DOHH2 (cell line): Measurements from ENCODE around the gene LCP2.

Experiments
- H3F3A ChIP-seq: fragments of 200-600 bp; sonication (generic), shearing (Covaris generic); 2 replicates; pipeline ENCODE4 v1.6.0; 2016; ENCODE audit warnings: antibody characterized with exemption, mild to moderate bottlenecking; ENCODE audit not compliant: control insufficient read depth, insufficient read depth
- H3K27ac ChIP-seq: fragments of 200-600 bp; sonication (generic); 2 replicates; pipeline ENCODE4 v1.5.1; 2014; ENCODE audit warnings: low read depth, mild to moderate bottlenecking, low read length, moderate library complexity
- H3K27me3 ChIP-seq: fragments of 200-600 bp; sonication (generic); 2 replicates; pipeline ENCODE4 v1.6.1; 2014; ENCODE audit warnings: mild to moderate bottlenecking, low read length, mixed read lengths; ENCODE audit not compliant: control insufficient read depth
- H3K36me3 ChIP-seq: fragments of 200-600 bp; sonication (generic); 2 replicates; pipeline ENCODE4 v1.6.1; 2014; ENCODE audit warnings: mild to moderate bottlenecking, low read length, moderate library complexity, mixed read lengths; ENCODE audit not compliant: control insufficient read depth
- H3K4me1 ChIP-seq: fragments of 200-600 bp; sonication (generic); 2 replicates; pipeline ENCODE4 v1.6.1; 2014; ENCODE audit warnings: mild to moderate bottlenecking, low read length, mixed read lengths; ENCODE audit not compliant: control insufficient read depth
- H3K4me2 ChIP-seq: fragments of 200-600 bp; sonication (generic); 2 replicates; pipeline ENCODE4 v1.6.0; 2014; ENCODE audit warnings: mild to moderate bottlenecking, low read length, moderate library complexity
- H3K4me3 ChIP-seq: fragments of 200-600 bp; sonication (generic); 2 replicates; pipeline ENCODE4 v1.5.1; 2014; ENCODE audit warnings: mild to moderate bottlenecking, low read length, mixed read lengths
- H3K79me2 ChIP-seq: fragments of 200-600 bp; sonication (generic); 2 replicates; pipeline ENCODE4 v1.6.1; 2014; ENCODE audit warnings: mild to moderate bottlenecking, low read length, mixed read lengths; ENCODE audit not compliant: control insufficient read depth
- H3K9me2 ChIP-seq: fragments of 200-600 bp; sonication (generic); replicated peaks from 2 replicates; pipeline ENCODE4 v1.6.1; 2014; ENCODE audit warnings: mild to moderate bottlenecking, low read length, mixed read lengths; ENCODE audit not compliant: control insufficient read depth
- H3K9me3 ChIP-seq: fragments of 200-600 bp; sonication (generic); 2 replicates; pipeline ENCODE4 v1.6.1; 2014; ENCODE audit warnings: antibody characterized with exemption, low read length, mixed read lengths; ENCODE audit not compliant: control insufficient read depth, insufficient read depth
- H4K20me1 ChIP-seq: fragments of 200-600 bp; sonication (generic); 2 replicates; pipeline ENCODE4 v1.6.0; 2014; ENCODE audit warnings: low read depth, mild to moderate bottlenecking, antibody characterized with exemption, low read length, moderate library complexity; ENCODE audit not compliant: control insufficient read depth, insufficient read depth
- EZH2phosphoT487 ChIP-seq: fragments of 200-600 bp; sonication (generic); IDR thresholded peaks from 2 replicates; pipeline ENCODE4 v1.6.1; 2017; ENCODE audit warnings: borderline replicate concordance, mild to moderate bottlenecking, antibody characterized with exemption, low read length, moderate library complexity, mixed read lengths
- TF ChIP-seq, protein P1 (sequence below): fragments of 200-600 bp; sonication (generic); IDR thresholded peaks from one replicate; pipeline ENCODE4 v1.5.1; 2014; ENCODE audit warnings: antibody characterized with exemption, mild to moderate bottlenecking, low read depth, low read length; ENCODE audit not compliant: poor library complexity, severe bottlenecking

The LCP2 gene

DNA sequence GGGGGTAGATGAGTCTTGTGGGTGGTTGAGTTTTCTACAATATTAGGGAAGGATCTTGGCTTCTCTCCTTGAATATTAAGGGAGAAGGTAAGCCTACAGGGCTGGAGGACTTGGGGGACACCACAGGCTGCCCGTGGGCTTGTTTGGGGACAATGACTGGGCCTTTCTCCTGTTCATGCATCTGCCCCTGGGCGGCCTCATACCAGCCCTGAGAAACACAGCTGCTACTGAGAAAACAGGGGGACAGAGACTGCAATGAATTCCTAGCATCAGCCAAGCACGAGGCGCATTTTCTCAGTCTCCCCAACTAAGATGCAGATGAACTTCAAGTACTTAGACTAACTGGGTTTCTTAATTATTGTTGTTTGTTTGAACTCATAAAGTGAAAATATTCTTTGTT, 40.2 kb downstream of the LCP2 start:
- peaks cover 4% of the 10 kb centered on the region; the same call in 1 of the 2 replicates for H3K4me1 ChIP-seq
- H3K27me3 ChIP-seq, result peaks cover 16% of the 10 kb centered on the region
- H3K9me3 ChIP-seq, result no peaks in the 10 kb centered on the region
- TF ChIP-seq, protein P1, sequence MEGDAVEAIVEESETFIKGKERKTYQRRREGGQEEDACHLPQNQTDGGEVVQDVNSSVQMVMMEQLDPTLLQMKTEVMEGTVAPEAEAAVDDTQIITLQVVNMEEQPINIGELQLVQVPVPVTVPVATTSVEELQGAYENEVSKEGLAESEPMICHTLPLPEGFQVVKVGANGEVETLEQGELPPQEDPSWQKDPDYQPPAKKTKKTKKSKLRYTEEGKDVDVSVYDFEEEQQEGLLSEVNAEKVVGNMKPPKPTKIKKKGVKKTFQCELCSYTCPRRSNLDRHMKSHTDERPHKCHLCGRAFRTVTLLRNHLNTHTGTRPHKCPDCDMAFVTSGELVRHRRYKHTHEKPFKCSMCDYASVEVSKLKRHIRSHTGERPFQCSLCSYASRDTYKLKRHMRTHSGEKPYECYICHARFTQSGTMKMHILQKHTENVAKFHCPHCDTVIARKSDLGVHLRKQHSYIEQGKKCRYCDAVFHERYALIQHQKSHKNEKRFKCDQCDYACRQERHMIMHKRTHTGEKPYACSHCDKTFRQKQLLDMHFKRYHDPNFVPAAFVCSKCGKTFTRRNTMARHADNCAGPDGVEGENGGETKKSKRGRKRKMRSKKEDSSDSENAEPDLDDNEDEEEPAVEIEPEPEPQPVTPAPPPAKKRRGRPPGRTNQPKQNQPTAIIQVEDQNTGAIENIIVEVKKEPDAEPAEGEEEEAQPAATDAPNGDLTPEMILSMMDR, result no peak
- TF ChIP-seq EZH2phosphoT487, result no peak
- no peak overlapping the region for H3K4me2 ChIP-seq
- H3K4me3 ChIP-seq, result no peak overlapping the region
- no peaks in the 10 kb centered on the region for H3K36me3 ChIP-seq
- no peaks in the 10 kb centered on the region for H3K79me2 ChIP-seq
- no peaks in the 10 kb centered on the region for H3K9me2 ChIP-seq
- H3K27ac ChIP-seq, result no peak overlapping the region
- no peaks in the 10 kb centered on the region for H3F3A ChIP-seq
- H4K20me1 ChIP-seq, result no peaks in the 10 kb centered on the region

DNA sequence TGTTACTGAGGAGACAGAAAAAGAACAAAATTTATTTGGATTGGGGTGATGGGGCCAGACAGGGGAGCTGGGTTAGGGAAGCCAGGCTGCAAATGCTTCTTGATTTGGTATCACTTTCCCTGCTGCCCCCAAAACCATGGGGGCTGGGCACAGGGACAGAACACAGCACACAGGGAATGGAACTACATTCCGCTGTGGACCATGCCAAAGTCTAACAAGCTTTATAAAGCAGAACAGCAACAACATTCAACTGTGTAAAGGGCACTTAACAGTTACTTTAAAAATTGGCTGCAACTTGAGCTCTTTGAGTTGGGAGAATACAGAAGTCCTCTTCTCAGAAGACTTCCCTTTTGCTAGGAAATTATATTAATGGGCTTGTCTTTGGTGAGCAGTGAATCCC, 41.0 kb downstream of the LCP2 start:
- Histone ChIP-seq H3K4me1 (peaks cover 4% of the 10 kb centered on the region; the same call in 1 of the 2 replicates), H3K36me3 (no peaks in the 10 kb centered on the region)

DNA sequence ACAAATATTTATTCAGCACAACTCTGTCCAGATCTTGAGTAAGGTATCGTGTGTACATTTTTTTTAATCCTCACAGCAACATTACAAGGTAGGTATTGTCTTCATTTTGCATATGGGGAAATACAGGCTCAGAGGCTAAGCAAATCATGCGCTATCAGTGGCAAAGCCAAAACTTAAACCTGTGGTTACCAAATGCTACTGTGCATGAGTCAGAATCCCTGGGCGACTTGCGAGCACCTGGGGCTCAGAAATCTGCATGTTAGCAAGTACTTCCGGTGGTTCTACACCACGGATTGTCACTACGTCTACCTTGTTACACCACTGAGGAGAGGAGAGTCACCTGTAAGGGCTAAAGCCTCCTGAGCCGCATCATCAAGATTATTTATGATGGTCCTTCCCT, 43.5 kb downstream of the LCP2 start:
- peaks cover 4% of the 10 kb centered on the region; the same call in 1 of the 2 replicates for H3K4me1 ChIP-seq
- no peak overlapping the region for H3K4me2 ChIP-seq
- no peak overlapping the region for H3K27ac ChIP-seq
- H4K20me1 ChIP-seq, result no peaks in the 10 kb centered on the region
- no peaks in the 10 kb centered on the region for H3K36me3 ChIP-seq
- no peak for TF ChIP-seq EZH2phosphoT487
- TF ChIP-seq, protein P1, result no peak
- H3K9me2 ChIP-seq, result no peaks in the 10 kb centered on the region
- H3K9me3 ChIP-seq, result no peaks in the 10 kb centered on the region
- no peaks in the 10 kb centered on the region for H3K79me2 ChIP-seq
- H3K27me3 ChIP-seq, result peaks cover 23% of the 10 kb centered on the region
- H3F3A ChIP-seq, result no peaks in the 10 kb centered on the region
- H3K4me3 ChIP-seq, result no peak overlapping the region

More for the DNA sequence above, 41.0 kb downstream of the LCP2 start:
- no peaks in the 10 kb centered on the region for H3K79me2 ChIP-seq
- peaks cover 12% of the 10 kb centered on the region for H3K27me3 ChIP-seq
- H3K9me2 ChIP-seq, result no peaks in the 10 kb centered on the region
- TF ChIP-seq, protein P1, result no peak
- TF ChIP-seq EZH2phosphoT487, result no peak
- no peak overlapping the region for H3K4me2 ChIP-seq
- no peak overlapping the region for H3K27ac ChIP-seq
- no peaks in the 10 kb centered on the region for H4K20me1 ChIP-seq
- no peaks in the 10 kb centered on the region for H3F3A ChIP-seq
- no peaks in the 10 kb centered on the region for H3K9me3 ChIP-seq
- no peak overlapping the region for H3K4me3 ChIP-seq

DNA sequence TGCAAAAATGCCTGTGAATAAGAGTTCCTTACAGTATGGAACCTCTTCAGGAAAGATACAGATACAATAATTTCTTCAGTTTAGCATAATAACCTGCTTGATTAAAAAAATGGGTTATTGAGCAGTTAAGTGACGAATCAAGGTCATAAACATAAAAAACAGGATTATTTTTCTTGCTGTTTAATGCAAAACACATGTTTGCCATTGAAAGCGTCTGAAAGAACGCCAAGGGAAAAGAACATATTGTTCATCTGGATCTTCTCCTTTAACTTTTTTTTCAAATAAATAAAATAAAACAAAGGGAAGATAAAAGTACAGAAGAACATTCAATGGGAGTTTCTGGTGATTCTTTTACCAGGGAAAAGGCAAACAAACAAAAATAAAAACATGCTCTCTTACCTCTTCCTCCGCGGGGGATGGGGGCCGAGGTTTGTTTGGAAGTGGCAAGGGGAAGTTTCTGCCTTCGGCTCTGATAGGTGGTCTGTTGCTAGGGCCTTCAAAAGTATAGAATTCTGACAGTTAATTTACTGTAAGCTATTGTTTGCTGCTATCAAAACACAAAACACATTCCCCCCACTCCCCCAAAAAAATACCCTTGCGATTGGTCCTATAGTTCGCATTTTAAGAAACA, 44.7 kb downstream of the LCP2 start:
- no peak overlapping the region for H3K4me2 ChIP-seq
- H3K27ac ChIP-seq, result no peak overlapping the region
- no peaks in the 10 kb centered on the region for H3K79me2 ChIP-seq
- H3K9me3 ChIP-seq, result no peaks in the 10 kb centered on the region
- H4K20me1 ChIP-seq, result no peaks in the 10 kb centered on the region
- TF ChIP-seq, protein P1, result no peak
- TF ChIP-seq EZH2phosphoT487, result no peak
- H3K4me1 ChIP-seq, result peaks cover 4% of the 10 kb centered on the region; the same call in 1 of the 2 replicates
- H3K27me3 ChIP-seq, result peaks cover 30% of the 10 kb centered on the region
- no peaks in the 10 kb centered on the region for H3K9me2 ChIP-seq
- H3K4me3 ChIP-seq, result no peak overlapping the region
- H3F3A ChIP-seq, result no peaks in the 10 kb centered on the region
- no peaks in the 10 kb centered on the region for H3K36me3 ChIP-seq
